ENCODE data around the gene ZNF880. TPM values are rescaled to one million over a fixed set of nuclear protein-coding genes. Genes with fewer than 3 reads are reported as not detected.

The ZNF880 gene
- total and polyA plus RNA-seq, 2 of the 4 experiments (the other 2 are of a cell fraction), result 17.4 to 40.3 TPM

- no peak overlapping the region for H2BK15ac ChIP-seq (ENCODE audit: low read depth, low read length)
- no peak overlapping the region for H2AK5ac ChIP-seq (ENCODE audit: low read depth, low read length)
- dilution Hi-C loops (cut with HindIII; ENCODE audit: low sequenced_read_pairs, unreplicated experiment), result no loop called here
- no peak overlapping the region for H2AK9ac ChIP-seq (replicated peaks; ENCODE audit: low read depth, low read length, poor library complexity)
- no TSS peak for BruUV-seq (replicated peaks)
- H3K18ac ChIP-seq (ENCODE audit: low read depth, low read length), result no peak overlapping the region
- ChIA-PET POLR2A (ENCODE audit: unreplicated experiment) (no interaction called here), CTCF (no interaction called here)
- DNase-seq (no peak), ATAC-seq (ENCODE audit: low read depth) (no peak)
- H3K4ac ChIP-seq (ENCODE audit: low read depth, low read length), result no peak overlapping the region
- no peak overlapping the region for H3K4me2 ChIP-seq (ENCODE audit: low read depth, low read length)
- no peak overlapping the region for H3K27ac ChIP-seq (ENCODE audit: insufficient read depth, low read length)
- no peak overlapping the region for H3K56ac ChIP-seq (ENCODE audit: extremely low read depth, insufficient read depth, low read length)
- H2BK5ac ChIP-seq (ENCODE audit: low read depth, low read length, poor library complexity, severe bottlenecking), result no peak overlapping the region
- H3K4me3 ChIP-seq (ENCODE audit: insufficient read depth, low read depth, low read length), result no peak overlapping the region
- WGBS, 2 experiments (ENCODE audit: extremely low coverage in 2 of 2, insufficient read length in 1 of 2), result 80% methylated on average over 1 of the region's 9 CpGs; no CpG with 5 or more reads in 1 of the 2 experiments
- peaks cover 57% of the 10 kb centered on the region for H3K36me3 ChIP-seq (ENCODE audit: control insufficient read depth, insufficient read depth, low read length)
- no peak overlapping the region for H3K14ac ChIP-seq (replicated peaks; ENCODE audit: low read depth, low read length)
- H3K23ac ChIP-seq (ENCODE audit: low read depth, low read length), result no peak overlapping the region
- peaks cover 27% of the 10 kb centered on the region for H3K9me3 ChIP-seq (ENCODE audit: control insufficient read depth, insufficient read depth, low read length)
- intact Hi-C loops (cut with micrococcal nuclease), result no loop called here
- no peak overlapping the region for H3K9ac ChIP-seq (ENCODE audit: low read depth, low read length)
- no peak overlapping the region for H4K5ac ChIP-seq (ENCODE audit: low read depth, low read length)
- no peaks in the 10 kb centered on the region for H3K4me1 ChIP-seq (ENCODE audit: control insufficient read depth, insufficient read depth, low read length)
- H3K9me1 ChIP-seq (ENCODE audit: insufficient read depth, low read length), result no peaks in the 10 kb centered on the region
- H3K27me3 ChIP-seq (ENCODE audit: control insufficient read depth, insufficient read depth, low read length), result no peaks in the 10 kb centered on the region
- TF ChIP-seq SMC3 (IDR thresholded peaks at IDR 0.05; ENCODE audit: low read depth, low read length), result no peak
- TF ChIP-seq RFX5 (IDR thresholded peaks at IDR 0.05; ENCODE audit: low read depth, low read length), result no peak
- no peak for TF ChIP-seq MAFK (IDR thresholded peaks at IDR 0.05; ENCODE audit: low read depth, low read length)
- no peak for TF ChIP-seq MAZ (IDR thresholded peaks at IDR 0.05; ENCODE audit: borderline replicate concordance, low read depth, low read length)
- TF ChIP-seq FOS (IDR thresholded peaks at IDR 0.05; ENCODE audit: low read depth, low read length), result no peak
- TF ChIP-seq NFE2L2 (IDR thresholded peaks at IDR 0.05; ENCODE audit: low read depth, low read length), result no peak
- no peak for TF ChIP-seq POLR2A (IDR thresholded peaks at IDR 0.05; ENCODE audit: low read depth, low read length)
- TF ChIP-seq CHD1 (IDR thresholded peaks at IDR 0.05; ENCODE audit: low read depth, low read length), result no peak
- no peak for TF ChIP-seq USF2 (IDR thresholded peaks at IDR 0.05; ENCODE audit: low read depth, low read length)
- no peak overlapping the region for H2AFZ ChIP-seq (replicated peaks; ENCODE audit: low read length, poor library complexity)
- no peaks in the 10 kb centered on the region for H3K79me1 ChIP-seq (ENCODE audit: low read depth in 1 of 2, low read length in 2 of 2)
- no peak overlapping the region for H4K91ac ChIP-seq (ENCODE audit: insufficient read depth, low read depth, low read length)
- no peak overlapping the region for H2BK120ac ChIP-seq (ENCODE audit: low read depth, low read length)
- H4K20me1 ChIP-seq (ENCODE audit: insufficient read depth, low read length), result no peaks in the 10 kb centered on the region
- in situ Hi-C loops (cut with MboI; ENCODE audit: low sequenced_read_pairs), result no loop called here
- H2BK20ac ChIP-seq (ENCODE audit: low read depth, low read length), result no peak overlapping the region
- H4K8ac ChIP-seq (ENCODE audit: low read depth in 2 of 2, low read length in 2 of 2), result no peak overlapping the region
Observed at GRCh38 chr19:52351512-52351911, 18.2 kb upstream of the ZNF880 start.

Data from IMR-90 (cell line).